SKM-1 treated with dmso at 0.1 percent for 144 hours (cell line): ENCODE results near the gene CTTN.
"Not testable (repeated sequence)": the region's sequence is repeated elsewhere in the genome, so short reads cannot be mapped to it uniquely, and the experiment has no call there.

Experiments used
- DNase-seq: peaks from one replicate; lab custom pipeline; 2025; ENCODE audit not compliant: unreplicated experiment; lab: John Stamatoyannopoulos, UW

CTTN gene

DNA sequence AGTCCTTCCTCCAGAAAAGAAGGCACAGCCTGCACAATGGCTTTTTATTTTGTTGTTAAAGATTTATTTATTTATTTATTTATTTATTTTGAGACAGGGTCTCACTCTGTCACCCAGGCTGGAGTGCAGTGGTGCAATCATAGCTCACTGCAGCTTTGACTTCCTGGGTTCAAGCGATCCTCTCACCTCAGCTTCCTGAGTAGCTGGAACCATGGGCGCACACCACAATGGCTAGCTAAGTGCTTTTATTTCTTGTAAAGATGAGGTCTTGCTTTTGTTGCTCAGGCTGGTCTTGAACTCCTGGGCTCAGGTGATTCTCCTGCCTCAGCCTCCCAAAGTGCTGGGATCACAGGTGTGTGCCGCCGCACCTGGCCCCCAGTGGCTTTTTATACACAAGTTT, 10.0 kb downstream of the CTTN start:
- not testable (repeated sequence) for DNase-seq

DNA sequence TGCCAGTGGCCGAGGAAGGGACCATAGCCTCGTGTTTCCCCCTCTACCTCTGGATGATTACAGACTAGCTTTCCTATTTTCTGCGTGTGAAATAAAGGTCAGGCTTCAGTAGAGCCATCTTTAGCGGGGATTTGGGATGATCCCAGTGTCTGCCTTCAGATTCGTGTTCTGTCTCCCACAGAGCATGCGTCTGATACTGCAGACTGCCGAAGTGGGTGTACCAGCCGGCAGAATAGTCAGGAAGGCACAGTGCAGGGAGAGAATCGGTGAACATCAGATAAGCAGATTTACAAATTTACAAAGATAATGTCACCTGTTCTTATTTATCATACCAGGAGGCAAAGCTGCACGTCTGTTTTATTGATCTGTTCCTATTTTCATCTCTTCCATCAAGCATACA, 11.1 kb downstream of the CTTN start:
- no peak for DNase-seq

GRCh38 chr11:70409871-70410270, 11.5 kb downstream of the CTTN start:
- no peak for DNase-seq

DNA sequence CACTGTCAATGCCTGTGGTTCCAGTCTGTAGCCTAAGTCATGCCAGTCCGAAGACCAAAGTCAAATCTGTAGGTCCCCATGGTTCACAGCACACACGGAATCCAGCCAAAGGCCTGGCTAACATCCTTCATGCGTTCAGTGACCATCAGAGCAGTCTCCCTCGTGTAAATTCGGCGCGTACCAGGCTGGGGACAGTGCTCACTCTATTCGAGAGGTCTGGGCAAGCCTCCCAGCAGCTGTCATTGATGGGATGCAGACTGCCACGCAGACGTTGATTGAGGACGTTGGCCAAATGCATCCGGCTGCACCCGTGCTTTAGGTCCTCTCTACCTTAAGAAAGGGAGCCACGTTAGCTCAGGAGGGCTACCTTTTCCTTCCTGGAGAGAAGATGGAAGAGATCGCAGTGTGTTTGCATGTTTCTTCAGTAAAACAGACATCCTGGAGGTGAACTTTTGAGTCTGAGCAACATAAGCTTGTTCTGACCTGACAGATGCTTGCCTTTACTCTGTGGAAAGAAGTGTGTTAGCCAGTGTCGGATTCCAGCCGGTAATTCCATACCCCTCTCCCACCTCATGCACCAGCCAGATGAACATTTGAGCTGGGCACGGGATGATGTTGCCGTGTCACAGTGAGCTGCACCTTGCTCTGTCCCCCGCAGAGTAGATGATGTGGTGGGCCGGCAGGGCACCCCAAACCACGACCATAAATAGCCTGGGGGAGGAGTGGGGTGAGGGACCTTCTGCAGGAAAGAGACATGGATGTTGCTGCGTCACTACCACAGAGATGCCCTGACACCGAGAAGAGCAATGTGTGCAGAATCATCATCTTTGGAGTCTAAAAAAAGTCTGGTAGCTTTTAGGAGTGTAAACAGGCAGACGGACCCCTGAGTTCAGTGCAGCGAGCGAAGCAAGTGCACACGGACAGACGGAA, 12.2 kb downstream of the CTTN start:
- no peak for DNase-seq

- DNase-seq = no peak
These were observed 13.6 kb downstream of the CTTN start for GRCh38 chr11:70411713-70412452.

DNA sequence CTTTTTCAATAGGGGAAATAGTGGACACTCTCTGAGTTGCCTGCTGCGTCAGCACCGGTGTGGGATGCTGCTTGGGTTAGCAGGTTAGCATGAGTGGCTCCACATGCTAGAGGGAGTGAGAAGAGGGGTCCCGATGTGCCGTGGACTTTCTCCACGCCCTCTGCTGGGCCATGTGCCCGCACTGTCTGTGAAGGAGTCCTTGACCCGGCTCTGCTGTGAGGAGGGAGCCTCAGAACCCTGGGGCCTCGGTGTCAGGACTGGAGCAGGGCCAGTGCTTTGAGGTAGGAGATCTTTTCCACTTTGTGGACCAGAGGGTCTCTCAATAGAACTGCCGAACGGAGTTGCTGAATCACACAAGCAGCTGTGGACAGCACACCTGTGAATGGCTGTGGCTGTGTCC, 14.8 kb downstream of the CTTN start:
- DNase-seq = no peak

DNA sequence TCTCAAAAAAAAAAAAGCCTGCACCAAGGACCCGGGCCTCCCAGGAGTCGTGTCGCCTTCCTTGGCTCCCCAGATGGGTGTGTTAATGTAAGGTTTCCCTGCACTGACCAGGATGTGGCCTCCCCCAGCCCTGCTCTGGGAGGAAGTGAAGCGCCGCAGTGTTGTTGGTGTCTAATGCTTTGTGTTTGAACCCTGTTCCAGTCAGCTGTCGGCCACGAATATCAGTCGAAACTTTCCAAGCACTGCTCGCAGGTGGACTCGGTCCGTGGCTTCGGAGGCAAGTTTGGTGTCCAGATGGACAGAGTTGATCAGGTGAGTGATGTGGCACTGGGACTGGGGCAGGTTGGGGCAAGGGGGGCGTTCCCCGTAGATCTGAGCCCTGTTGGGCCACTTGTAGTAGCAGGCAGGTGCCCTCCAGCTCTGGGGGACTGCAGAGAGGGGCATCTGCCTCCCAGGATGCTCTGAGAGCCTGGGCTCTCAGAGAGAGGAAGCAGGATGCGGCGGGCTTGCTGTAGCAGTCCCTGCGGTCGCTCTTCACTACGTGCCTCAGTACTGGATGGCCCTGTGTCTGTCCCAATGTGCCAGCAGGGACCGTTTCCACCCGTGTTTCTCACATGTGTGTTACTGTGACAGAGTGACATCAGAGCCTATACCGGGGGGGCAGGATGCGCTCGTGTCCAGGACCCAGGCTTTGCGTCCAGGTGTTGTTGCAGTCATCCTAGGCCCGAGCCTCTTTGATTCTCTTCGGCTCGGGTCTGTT, 16.2 kb downstream of the CTTN start:
- no peak for DNase-seq

DNA sequence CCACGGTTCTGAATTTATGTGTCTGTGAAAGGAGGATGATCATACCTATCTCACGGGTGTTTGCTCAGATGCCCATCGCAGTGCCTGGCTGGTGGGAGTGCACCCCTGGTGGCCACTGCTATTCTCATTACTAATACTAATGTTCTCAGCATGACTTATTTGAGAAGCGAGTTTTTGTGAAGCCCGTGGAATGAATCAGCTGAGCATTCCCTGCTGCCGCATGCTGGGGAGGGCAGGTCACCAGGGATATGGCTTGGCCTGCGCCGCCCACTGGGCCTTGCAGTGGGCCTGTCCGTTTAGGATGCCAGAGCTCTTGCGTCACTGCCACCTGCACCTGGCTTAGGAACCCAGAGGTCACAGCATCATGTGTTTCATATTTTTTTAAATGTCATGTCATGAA, 16.9 kb downstream of the CTTN start:
- no peak for DNase-seq

GRCh38 chr11:70415642-70416395, 17.5 kb downstream of the CTTN start:
- peak; percentile 25 for DNase-seq

GRCh38 chr11:70416881-70417280, 18.6 kb downstream of the CTTN start:
- no peak for DNase-seq

GRCh38 chr11:70418130-70418529, 19.8 kb downstream of the CTTN start:
- no peak for DNase-seq

- no peak for DNase-seq
These were observed 21.1 kb downstream of the CTTN start for GRCh38 chr11:70419307-70420007.

DNA sequence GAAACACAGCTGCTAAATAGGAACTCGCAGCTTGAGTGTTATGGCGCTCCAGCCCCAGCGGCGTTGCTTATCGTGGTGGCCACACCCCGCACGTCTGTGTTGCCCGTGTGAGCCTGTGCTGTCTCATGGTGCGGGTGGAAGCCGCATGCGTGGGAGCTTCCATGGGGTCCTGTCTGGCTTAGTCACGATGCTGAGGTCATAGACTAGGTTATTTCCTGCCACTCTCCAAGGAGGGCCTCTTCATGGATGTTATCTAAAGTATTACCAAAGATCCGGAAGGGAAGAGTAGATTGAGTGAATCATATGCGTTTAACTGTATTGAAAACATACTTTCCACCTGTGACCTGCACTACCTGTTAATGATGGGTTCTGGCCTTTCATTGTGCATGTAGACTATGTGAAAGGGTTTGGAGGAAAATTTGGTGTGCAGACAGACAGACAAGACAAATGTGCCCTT, 21.7 kb downstream of the CTTN start:
- DNase-seq = no peak

DNA sequence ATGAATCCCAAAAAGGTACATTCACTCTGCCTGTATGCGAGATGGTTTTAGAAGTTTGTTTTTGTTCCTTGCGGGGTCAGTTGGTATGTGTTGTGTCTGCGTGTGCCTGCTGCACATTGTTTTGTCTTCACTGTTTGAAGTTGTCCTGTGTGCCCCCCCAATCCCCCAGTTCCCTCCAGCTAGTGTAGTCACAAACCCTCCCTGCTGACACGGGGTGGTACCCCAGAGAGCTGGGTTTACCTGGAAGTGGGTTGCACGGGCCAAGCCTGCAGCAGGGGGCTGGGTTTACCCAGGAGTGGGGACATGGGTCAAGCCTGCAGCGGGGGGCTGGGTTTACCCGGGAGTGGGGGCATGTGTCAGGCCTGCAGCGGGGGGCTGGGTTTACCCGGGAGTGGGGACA, 22.2 kb downstream of the CTTN start:
- no peak for DNase-seq

- no peak for DNase-seq
These were observed 22.8 kb downstream of the CTTN start for GRCh38 chr11:70421123-70421522.

DNA sequence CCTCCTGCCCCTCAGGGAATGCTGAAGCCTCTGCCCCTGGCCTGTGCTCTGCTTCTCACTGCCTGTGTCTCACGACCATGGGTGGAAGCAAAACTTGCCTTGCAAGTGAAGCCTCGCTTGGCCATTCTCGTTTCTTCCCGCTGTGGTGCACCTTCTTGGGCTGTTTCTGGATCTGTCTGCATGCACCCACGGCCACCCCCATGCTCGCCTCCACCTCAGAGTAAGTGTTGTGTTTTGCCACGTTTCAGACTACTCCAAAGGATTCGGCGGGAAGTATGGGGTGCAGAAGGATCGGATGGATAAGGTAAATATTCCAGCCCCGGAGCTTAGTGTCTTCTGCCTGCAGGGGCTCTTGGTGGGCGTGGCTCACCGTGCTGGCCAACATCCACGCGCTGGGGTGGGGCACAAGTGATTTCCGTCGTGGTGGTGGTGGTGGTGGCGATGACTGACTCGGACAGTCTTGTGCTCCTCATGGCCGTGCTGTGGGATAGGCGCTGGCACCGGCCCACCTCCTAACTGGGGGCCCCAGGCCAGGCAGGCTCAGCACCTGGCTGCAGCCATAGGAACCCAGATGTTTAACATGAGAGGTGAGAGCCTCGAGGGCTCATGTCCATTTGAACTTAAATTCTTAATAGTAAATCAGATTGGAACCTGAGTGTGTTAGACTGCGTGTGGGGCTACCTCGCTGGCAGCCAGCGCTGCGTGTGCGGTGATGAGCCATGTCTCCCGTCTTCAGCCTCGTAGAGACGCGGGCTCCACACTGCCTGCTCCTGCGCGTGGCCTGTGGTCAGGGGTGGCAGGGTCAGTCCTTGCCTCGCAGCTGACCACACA, 24.6 kb downstream of the CTTN start:
- no peak for DNase-seq

DNA sequence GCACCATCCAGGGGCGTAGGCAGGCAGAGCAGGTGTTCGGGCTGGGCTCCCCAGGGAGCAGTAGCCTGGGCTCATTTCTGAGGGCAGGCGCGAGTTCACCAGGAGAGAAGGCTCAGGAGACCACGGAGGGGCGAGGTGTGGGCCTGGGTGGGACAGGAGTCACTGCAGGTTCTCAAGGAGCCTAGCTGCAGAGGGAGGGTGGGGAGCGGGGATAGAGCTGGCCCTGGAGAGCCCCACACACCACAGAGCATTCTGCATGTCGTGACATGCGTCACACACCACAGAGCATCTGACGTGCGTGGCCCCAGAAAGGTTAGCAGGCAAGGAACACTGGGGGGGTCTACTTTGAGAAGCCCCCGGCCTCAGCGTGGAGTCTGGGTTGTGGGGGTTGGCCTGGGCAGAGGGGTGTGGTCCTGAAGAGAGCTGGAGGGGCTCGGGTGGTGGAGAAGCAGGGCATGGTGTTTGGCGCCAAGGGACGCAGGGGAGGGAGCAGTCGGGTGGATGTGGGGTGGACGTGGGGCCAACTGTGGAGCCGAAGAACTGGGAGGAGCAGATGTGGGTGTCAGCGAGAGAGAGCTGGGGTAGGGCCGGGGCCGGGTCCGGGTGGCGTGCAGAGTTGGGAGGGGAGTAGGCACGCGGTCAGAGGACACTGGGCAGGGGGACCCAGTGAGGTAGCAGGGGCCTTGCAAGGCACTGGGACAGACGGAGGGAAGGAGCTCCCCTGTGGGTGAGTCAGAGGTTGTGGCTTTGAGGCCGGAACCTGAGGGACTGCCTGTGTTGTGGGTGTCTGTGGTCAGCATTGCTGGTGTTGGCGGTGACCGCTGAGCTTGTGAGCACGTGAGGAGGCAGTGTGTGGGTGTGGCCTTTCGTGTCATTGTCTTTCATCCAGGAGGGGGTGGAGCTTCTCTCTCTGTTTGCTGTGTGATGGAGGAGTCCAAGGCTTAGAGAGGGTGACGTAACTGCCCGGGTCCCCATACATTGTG, 25.5 kb downstream of the CTTN start:
- DNase-seq = peak; percentile 57

- no peak for DNase-seq
These were observed 26.5 kb downstream of the CTTN start for GRCh38 chr11:70424765-70425344.
